T-helper 1 cell treated with Interleukin-12 subunit alpha and Interleukin-12 subunit beta and Interleukin-4 antibody, amounts not matched to agents 30 ng/mL and 1 ng/mL, for 36 hours (primary cell): ENCODE results near the gene MR1. TPM values are rescaled to one million over a fixed set of nuclear protein-coding genes. Genes with fewer than 3 reads are reported as not detected.

Source experiments
- intact Hi-C: fragments of 100-400 bp; cut with micrococcal nuclease; formaldehyde crosslinking; loops from one replicate; pipeline ENCODE4 v1.15.1; 2024
- total RNA-seq: library from RNA; stranded (reverse); gene quantifications from 2 replicates; pipeline ENCODE4 v1.2.3, GENCODE V29; 2022

The MR1 gene
- total RNA-seq, 1 donor from 2014 or later: 39.7 TPM

DNA sequence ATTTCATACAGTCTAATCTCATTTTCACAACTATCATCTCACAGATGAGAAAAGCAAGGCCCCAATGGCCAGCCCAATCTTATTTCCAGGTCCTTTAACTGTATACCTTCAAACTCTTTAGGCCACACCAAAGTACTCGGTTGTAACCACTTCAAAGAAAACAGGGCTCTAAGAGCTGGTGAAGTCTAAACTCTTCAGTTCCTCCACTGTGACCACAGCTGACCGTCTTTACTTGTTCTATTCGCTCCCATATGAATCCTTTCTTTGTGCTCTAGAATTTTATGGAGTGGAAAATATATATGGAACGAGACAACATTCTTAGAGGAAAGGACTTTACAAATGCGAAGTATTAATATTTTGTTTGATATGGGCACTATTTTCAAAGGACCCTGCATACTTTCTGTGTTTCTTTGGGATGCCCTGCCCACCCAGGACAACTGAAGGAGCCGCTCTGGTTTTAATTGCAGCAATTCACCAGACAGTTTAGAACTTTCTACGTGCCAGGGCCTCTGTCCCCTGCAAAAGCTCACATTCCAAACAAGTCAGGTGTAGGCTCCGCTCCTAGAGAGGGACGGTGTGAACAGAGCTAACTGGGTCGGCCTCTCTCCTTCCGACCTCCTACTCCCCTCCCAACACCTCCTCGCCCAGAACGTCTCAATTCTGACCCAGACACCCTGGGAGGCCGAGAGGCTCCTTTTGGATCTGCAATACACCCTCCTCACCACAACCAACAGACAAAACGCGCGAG lies 70.4 kb downstream of the MR1 start:
- intact Hi-C loops: loop anchor here (5.0 to 10.0 kb wide), 2 partner anchors 949 to 1152 kb away; partner anchors contain the start of genes CEP350 and QSOX1

DNA sequence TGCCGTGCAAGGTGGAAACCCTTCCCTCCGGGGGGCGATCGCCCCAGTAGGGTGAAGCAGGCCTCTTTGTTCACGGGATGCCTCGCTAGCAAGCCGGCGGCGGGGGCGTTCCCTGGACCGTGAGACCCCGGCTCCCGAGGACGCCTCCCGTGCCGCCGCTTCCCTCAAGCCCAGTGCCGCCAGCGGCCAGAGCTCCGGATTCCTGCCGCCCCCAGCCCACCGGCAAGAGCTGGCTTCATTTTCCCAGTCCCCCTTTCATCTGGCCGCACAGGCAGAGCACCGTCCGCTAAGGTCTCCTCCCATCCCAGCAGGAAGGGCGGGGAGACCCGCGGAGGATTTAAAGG lies 71.0 kb downstream of the MR1 start:
- intact Hi-C loops: loop anchor here (1.0 to 10.0 kb wide), 9 partner anchors 14 to 1152 kb away; partner anchors contain the start of genes ACBD6, CEP350, QSOX1 and STX6

DNA sequence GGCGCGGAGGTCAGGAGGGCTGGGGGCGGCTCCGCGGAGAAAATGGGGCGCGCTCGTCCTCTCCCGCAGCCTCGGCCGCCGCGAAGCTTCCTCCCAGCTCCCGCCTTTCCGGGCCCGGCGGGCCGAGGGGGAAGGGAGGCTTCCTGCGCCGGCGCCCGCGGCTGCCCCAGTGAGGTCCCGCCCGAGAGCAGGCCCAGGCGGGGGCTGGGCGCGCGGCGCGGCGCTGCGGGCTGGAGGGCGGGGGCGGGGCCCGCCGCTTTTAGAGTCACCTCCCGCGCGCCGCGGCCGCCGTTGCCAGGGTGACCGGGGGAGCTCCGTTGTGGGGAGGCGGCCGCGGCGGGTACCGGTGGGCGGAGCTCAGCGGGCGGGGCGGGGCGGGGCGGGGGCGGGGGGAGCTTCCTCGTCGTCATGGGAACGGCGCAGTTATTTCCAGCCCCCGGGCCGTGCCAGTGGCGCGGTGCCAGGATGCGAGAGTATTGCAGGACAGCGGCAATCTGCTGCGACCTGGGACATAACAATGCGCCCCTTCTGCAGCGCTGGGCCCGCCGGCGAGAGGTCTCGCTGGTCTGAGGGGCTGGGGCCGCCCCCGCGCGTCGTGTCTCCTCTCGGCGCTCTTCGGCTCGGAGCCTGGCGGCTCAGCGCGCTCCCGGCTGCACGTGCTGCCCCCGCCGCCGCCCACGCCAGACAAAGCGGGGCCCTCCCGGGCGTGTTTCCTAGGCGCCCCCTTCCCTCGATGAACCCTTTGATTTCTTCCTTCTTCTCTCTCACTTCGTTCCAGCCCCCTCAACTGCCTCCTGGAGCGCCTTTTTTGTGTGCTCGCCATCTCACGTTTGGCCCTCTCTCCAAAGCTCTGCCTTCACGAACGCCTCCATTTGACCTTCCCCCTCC lies 71.6 kb downstream of the MR1 start:
- intact Hi-C loops: loop anchor here (1.0 to 10.0 kb wide), 10 partner anchors 15 to 951 kb away; partner anchors contain the start of genes ACBD6, MR1, QSOX1 and STX6

DNA sequence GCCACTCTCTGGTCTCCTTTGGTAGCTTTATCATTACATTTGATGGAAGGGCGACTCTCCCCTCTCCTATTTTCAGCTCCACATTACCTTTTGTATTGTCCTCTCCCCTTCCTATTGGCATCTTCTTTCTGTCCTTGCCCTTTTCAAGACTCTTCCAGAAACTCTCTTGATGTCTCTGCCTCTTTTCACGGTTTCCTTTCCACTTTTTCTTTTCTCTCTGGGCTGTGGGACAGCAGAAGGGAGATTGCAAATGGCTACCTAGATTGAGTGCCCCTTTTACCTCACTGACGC lies 72.2 kb downstream of the MR1 start:
- intact Hi-C loops: loop anchor here (1.0 to 10.0 kb wide), 4 partner anchors 73 to 951 kb away; partner anchors contain the start of genes ACBD6, MR1 and QSOX1

DNA sequence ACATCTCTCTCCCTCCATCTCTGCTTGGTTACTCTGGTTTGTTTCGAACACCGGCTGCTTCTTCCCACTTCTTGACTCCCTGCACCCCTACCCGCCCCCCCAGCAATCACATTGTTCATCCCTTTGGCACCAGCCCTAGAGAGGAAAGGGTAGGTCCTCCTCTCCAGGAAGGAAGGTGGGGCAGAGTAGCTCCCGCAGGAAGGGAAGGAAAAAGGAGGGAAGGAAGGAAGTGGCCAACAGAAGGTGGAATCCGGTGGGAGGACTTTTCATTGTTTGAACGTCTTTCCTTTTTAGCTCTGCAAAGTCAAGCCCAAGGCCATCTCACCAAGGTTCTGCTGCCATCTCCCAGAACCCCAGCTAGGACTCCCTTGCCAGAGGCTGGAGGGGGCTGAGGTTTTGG lies 72.7 kb downstream of the MR1 start:
- intact Hi-C loops: loop anchor here (1.0 to 10.0 kb wide), 4 partner anchors 73 to 952 kb away; partner anchors contain the start of genes ACBD6, MR1 and QSOX1

DNA sequence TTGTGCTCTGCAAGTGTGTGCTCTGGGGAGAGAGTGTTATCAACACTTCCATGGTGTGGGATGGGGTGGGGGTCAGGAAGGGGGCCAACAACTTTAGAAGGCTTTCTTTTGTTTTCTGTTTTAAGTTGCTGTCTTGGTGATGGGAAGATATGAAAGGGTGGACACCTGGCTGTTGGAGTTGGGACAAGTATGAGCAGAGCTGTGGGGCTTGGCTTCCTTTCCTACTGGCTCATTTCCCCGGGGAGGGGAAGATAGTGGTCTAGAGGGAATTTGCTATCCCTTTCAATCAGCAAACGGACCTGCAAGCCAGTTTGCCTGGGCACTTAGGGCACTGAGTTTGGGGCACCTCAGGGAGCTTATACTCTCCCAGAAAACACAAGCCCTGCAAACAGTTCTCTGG lies 73.9 kb downstream of the MR1 start:
- intact Hi-C loops: loop anchor here (5.0 to 10.0 kb wide), 2 partner anchors 605 to 953 kb away; partner anchors contain the start of genes ACBD6 and QSOX1

DNA sequence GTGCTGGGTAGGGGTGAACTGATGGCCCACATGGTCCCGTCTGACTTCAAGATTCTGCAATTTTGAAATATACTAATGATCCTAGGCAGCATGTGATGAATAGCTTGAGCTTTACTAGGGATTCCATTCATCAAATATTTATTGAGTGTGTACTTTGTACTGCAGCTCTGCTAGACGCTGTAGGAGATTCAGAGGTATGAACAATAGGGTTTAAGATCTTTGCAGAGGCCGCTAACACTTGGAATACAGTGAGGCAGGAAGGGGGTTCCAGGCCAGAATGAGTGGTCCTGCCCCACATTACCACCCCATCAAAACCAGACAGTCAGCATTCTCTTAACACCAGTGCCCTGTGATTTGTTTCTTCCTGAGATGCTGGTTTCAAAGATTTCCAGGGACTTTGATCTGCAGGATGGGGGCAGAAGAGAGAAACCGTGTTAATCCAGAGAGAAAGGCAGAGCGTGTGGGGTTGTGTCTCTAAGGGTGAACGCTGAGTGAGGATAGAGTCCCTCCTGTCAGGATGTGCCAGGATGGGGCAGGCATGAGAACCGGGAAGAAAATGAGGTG lies 74.6 kb downstream of the MR1 start:
- intact Hi-C loops: loop anchor here (5.0 to 10.0 kb wide), 2 partner anchors 606 to 954 kb away; partner anchors contain the start of genes ACBD6 and QSOX1

DNA sequence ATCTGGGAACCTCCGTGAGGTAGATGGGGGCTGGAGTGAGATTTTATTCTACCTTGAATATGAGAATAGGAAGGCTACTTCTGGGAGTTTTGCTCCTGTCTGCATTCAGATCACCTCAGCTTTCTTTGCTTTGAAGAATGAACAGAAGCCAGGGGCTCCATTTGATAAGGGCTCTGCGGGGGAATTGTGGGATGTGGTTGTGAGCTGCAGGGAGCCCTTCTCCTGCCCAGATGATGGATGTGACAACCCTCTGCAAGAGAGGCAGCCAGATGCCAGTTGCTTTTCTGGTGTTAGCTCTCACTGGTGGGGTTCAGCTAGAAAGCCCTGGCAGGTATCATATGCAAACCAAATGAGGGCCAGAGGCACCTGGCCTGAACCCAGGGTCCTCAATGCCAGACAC lies 76.2 kb downstream of the MR1 start:
- intact Hi-C loops: no loop called here

Other genes with a start within 250 kb of the MR1 start
- gene KIAA1614, start 121.1 kb upstream of the MR1 start, total RNA-seq: 0.37 and 0.76 TPM in 2 replicates
- gene STX6, start 11.1 kb upstream of the MR1 start, total RNA-seq: 25.8 and 26.8 TPM in 2 replicates
- gene IER5, start 54.7 kb downstream of the MR1 start, total RNA-seq: 60.3 and 62.1 TPM in 2 replicates